Choroid plexus epithelial cell (primary cell): ENCODE results near the gene RXRA.

Experiments used
- DNase-seq: peaks from one replicate; pipeline ENCODE4 v3.0.0-alpha.2; 2010; ENCODE audit warnings: low read depth
- H3K4me3 ChIP-seq: 2 replicates; pipeline ENCODE4 v1.5.1; 2011; ENCODE audit warnings: low read depth, mild to moderate bottlenecking, control low read depth, low read length, moderate library complexity
- CTCF ChIP-seq: conservative IDR thresholded peaks from 2 replicates; pipeline ENCODE4 v1.5.1; 2011; ENCODE audit warnings: low read depth, mild to moderate bottlenecking, control low read depth, inconsistent platforms, low read length, moderate library complexity

RXRA gene

DNA sequence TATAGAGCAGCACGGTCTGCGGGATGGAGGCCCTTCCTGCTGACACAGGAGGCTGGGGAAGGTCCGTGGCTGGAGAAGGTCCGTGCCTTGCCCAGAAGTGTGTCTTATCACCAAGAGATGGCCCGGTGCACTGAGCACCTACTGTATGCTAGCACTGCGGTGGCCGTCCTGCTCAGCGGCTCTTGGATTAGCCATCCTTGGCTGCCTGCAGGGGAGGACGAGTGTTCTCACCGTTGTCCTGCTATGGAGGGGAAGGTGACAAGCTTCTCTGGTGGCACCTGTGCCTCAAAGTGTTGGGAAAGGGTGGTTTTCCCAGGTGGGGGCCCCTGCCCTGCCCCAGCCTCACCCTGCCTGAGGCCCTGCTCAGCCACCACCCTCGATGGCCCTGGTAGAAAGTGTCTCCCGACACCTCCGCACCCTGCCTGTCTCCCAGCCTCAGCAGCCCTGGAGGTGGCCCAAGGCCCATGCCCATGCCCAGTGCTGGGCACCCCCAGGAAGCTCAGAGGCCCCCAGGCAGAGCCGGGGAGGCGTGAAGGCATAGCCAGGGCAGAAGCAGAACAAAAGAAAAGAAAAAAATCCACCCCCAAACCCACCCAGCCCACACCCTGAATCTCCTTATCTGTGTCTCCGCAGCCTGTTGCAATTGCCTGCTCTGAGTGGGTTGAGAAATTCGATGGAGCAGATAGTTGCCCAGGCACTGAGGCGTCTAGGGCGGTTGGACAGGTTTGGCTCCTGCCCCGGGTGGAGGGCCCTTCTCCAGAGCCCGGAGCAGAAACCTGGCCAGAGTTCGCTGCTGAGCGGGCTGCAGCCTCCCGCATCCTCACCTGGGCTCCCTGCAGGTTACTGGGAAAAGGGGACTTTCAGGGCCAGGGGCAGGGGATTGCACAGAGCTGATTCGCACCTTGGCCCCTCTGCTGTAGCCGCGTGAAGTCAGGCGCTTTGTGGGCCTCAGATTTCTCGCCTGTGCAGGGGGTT is 30.5 kb downstream of the RXRA start:
- H3K4me3 ChIP-seq, result no peak overlapping the region
- DNase-seq, result no peak
- no peak for TF ChIP-seq CTCF

GRCh38 chr9:134357631-134358025 is 31.4 kb downstream of the RXRA start:
- H3K4me3 ChIP-seq, result no peak overlapping the region
- no peak for DNase-seq
- no peak for TF ChIP-seq CTCF

- TF ChIP-seq CTCF, result no peak
- DNase-seq, result no peak
- no peak overlapping the region for H3K4me3 ChIP-seq
Observed at GRCh38 chr9:134358026-134358661, 31.9 kb downstream of the RXRA start.

DNA sequence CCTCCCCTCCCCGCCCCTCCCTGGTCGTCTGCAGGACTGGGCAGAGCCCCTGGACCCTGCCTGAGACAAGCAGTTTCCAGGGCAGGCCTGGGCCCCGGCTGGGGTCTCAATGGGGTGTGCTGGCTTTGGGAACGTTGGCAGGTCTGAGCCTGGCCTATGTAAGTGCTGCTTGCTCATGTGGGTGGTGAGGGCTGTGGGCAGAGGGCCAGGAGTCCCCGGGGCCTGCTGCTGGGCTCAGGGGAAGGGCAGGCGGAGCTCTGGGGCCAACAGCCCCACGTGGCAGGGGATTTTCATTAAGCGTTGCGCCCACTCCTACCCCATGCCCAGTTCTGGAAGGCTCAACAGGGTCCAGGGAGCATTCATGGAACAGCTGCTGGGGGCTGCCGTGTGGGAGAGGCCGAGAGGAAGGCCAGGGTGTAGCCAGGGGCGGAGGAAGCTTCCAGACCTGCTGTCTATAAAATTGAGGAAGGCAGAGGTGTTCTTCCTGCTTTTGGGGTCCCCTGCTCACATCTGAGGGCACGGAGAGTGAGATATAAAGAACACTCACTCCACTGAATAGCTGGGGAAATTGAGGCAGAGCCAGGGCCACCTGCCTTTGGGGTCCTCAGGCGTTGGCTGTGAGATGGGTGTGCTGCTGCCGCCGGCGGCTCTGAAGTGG is 32.5 kb downstream of the RXRA start:
- H3K4me3 ChIP-seq, result no peak overlapping the region
- TF ChIP-seq CTCF, result no peak
- no peak for DNase-seq

GRCh38 chr9:134359493-134360179 is 33.4 kb downstream of the RXRA start:
- no peak for DNase-seq
- no peak for TF ChIP-seq CTCF
- H3K4me3 ChIP-seq, result no peak overlapping the region

DNA sequence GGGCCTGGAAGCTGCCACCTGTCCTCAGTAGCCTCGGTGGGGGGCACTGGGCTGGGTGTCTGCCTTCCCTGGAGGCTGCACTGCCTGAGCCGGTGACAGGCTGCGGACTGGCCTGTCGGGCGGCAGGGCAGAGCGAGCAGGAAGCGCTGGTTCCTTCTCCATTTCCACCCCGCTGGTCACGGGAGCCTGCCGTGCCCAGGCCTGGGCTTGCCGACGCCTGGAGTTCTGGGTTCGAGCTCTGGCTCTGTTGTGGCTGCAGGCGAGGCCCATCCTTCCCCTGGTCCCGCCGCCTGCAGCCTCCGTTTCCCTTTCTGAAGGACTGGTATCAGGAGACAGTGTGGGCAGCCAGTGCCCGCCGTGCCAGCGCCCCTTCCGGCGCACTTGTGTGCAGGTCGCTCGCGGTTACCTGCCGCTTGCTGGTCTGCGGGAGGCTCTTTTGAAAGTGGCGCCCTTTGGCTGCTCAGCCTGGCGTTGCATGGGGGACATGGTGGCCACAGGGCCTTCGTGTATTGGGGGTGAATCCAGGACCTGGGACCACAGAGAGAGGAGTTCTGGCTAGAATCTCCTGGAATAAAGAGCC is 34.0 kb downstream of the RXRA start:
- H3K4me3 ChIP-seq, result no peak overlapping the region
- no peak for DNase-seq
- no peak for TF ChIP-seq CTCF
